Measurements from ENCODE around the gene LENG8.

The LENG8 gene
- total RNA-seq: 101 to 306 reads per million in 2 experiments

DNA sequence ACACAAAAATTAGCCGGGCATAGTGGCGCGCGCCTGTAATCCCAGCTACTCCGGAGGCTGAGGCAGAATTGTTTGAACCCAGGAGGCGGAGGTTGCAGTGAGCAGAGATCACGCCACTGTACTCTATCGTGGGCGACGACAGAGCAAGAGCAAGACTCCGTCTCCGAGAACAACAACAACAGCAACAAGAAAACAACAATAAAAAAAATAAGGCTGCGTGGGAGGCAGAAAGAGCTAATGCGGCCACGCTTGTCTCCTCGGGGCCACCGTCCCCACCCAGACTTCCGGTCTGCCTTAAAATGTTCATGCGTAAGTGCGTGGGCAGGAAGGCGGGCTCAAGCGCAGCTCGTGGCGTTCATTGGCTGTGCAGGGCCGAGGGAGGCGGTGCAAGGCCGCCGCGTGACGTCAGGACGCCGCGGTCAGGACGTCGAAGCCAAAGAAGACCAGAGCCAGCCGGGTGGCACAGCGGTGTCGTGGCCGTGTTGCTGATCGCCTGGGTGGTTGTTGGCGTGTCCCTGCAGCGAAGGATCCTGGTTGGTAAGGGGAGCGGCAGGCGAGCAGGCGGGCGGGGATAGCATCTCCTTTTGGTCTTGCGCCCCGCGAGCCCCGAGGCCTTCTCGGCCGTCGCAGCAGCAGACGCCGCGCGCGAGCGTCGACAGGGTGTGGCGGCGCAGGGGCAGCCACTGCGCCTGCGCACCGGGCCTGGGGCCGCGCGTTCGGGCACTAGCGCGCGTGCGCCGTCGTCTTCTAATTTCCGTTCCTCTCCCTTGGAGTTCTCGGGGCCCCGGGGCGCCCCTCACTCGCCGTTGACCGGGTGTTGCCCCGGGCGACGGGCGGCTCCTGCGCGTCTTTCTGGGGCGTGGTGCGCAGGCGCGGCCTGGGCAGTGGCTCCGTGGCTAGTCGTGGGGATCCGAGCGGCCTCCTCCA is at the start of gene LENG8:
LENG8 (plus strand) TSS at position 426 of the 927 bp plus-strand sequence. CDS start 2,146 bp downstream, outside the sequence.
- DNase-seq (ENCODE audit: low read depth): peak; percentile 96

DNA sequence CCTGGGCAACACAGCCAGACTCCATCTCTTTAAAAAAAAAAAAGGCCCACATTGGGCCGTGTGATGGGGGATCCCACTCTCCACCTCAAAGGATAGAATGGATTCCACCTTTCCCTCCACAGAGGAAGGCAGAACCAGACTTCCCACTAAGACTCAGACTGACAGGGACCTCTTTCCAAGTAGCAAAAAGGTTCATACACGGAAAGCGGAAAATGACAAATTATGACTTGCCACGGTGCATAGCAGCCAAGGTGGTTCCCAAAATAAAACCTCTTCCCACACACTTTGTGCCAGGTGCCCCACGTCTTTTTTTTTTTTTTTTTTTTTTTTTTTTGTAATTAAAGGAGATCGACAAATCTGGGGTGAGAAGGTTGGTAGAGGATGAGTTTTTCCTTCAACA is 48.1 kb upstream of the LENG8 start:
- DNase-seq (ENCODE audit: low read depth): no peak

DNA sequence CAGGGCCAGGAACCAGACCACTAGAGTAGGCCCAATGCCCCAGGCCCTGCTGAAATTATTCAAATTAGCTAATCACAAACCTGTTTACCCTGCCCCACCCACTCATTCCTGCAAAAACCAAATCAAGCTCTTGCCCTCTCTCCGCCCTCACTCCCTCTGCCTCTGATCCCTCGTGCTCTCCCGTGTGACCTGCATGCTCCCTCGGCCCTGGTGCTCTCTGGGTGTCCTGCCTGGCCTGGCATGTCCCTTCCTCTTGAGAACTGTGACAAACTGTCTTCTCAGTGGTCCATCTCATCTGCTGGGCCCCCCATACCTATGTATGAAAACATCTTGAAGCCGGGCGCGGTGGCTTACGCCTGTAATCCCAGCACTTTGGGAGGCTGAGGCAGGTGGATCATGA is 45.9 kb upstream of the LENG8 start:
- no peak for DNase-seq (ENCODE audit: low read depth)

DNA sequence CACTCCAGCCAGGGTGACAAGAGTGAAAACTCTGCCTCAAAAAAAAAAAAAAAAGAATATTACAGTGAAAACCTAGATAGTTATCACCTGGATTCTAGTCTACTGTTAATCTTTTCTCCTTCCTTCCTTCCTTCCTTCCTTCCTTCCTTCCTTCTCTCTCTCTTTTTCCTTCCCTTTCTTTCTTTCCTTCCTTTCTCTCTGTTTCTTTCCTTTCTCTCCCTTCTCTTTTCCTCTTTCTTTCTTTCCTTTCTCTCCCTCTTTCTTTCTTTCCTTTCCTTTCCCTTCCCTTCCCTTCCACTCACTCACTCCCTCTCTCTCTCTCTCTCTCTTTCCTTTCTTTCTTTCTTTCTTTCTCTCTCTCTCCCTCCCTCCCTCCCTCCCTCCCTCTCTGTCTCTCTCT is 43.4 kb upstream of the LENG8 start:
- no peak for DNase-seq (ENCODE audit: low read depth)

DNA sequence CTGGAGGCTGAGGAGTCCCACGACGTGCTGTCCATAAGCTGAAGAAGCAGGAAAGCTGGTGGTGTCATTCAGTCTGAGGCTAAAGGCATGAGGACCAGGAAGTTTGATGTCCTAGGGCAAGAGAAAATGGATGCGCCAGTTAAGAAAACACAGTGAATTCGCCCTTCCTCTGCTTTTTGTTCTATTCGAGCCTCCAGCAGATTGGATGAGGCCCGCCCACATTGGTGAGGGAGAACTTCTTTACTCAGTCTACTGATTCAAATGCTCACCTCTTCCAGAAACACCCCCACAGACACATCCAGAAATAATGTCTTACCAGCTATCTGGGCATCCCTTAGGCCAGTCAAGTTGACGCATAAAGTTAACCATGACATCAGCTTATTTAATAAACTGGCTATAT is 41.2 kb upstream of the LENG8 start:
- no peak for DNase-seq (ENCODE audit: low read depth)

DNA sequence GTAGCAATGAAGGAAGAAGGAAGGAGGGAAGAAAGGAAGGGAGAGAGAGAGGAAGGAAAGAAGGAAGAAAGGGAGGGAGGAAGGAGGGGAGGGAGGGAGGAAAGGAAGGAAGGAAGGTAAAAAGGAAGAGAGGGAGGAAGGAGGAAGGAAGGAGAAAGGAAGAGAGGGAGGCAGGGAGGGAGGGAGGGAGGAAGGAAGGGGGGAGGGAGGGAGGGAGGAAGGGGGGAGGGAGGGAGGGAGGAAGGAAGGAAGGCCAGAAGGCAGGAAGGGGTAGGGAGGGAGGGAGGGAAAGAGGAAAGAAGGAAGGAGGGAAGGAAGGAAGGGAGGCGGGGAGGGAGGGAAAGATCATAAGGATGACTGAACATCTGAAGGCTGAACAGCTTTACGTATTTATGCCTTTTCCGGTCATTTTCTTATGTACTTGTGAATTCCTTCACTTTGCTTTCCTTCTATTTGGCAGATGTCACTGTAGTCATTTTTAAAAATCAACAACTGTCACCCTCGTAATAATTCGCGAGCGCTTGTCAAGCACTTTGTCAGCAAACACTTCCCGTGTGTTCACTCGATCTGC is 40.5 kb upstream of the LENG8 start:
- no peak for DNase-seq (ENCODE audit: low read depth)

DNA sequence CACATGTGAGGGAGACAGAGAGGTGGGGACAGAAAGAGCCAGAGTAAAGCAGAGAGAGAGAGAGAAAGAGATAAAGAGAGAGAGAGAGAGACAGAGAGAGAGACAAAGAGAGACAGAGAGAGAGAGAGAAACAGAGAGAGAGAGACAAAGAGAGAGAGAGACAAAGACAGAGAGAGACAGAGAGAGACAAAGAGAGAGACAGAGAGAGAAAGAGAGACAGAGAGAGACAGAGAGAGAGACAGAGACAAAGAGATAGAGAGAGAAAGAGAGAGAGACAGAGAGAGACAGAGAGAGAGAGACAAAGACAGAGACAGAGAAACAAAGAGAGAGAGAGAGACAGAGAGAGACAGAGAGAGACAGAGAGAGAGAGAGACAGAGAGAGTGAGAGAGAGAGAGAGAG is 38.0 kb upstream of the LENG8 start:
- no peak for DNase-seq (ENCODE audit: low read depth)

DNA sequence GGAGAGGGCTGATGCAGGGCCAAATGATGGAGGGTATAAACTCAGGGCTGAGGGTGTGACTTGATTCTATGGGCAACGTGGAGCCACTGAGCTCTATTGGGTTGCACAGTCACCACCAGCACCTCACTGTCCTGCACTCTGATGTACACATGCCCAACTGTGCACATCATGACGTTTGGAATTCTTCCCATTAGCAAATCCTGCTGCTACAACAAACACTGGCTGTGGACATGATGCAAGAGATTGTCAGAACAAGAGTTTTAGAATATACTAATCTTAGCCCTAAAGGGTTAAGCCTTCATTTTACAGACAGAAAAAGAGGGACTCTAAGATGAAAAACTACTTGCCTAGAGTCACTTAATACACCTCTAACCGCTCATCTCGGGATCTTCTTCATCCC is 36.1 kb upstream of the LENG8 start:
- DNase-seq (ENCODE audit: low read depth): no peak

DNA sequence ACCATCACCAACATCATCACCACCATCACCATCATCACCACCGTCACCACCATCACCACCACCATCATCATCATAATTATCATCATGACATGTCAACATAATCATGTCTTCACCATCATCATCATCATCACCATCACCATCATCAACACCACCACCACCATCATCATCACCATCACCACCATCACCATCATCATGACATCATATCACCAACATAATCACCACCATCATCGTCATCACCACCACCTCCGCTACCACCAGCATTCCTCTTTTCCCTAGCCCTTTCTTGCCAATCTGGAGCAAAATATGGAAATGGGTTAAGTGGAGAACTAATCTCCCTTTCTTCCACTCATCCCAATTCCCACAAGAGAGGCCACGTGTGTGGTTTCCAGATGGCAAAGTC is 34.8 kb upstream of the LENG8 start:
- DNase-seq (ENCODE audit: low read depth): no peak

DNA sequence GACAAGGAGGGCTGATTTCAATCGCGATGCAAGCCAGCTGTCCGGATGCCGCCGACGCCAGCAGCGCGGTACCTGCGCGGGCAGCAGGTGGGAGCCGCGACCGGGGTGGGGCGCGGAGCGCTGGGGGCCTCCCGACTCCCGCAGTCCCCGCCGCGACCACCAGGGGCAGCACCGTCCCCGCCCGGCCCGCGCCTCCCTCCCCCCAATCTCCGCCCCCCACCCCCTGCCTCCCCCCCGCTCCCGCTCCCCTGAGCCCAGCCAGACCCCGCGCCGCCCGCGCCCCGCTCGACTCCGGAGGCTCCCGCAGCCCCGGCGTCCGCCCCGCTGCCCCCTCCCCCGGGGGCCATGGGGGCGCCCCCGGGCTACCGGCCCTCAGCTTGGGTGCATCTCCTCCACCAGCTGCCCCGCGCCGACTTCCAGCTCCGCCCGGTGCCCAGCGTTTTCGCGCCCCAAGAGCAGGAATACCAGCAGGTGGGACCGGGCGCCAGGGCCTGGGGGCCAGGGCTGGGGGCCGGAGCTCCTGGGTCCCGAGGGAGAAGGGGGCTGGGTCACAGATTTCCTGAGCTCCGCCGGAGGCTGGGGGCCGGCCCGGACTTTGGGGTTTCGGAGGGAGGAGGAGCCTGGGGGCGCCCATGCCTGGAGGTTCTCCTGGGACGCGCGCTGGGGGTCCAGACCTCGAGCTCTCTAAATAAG is 33.6 kb upstream of the LENG8 start, which contains the start of gene TTYH1:
TTYH1 (plus strand) TSS at position 257 of the 693 bp plus-strand sequence; CDS start at position 346, 89 bp downstream.
- peak; percentile 14 for DNase-seq (ENCODE audit: low read depth)

DNA sequence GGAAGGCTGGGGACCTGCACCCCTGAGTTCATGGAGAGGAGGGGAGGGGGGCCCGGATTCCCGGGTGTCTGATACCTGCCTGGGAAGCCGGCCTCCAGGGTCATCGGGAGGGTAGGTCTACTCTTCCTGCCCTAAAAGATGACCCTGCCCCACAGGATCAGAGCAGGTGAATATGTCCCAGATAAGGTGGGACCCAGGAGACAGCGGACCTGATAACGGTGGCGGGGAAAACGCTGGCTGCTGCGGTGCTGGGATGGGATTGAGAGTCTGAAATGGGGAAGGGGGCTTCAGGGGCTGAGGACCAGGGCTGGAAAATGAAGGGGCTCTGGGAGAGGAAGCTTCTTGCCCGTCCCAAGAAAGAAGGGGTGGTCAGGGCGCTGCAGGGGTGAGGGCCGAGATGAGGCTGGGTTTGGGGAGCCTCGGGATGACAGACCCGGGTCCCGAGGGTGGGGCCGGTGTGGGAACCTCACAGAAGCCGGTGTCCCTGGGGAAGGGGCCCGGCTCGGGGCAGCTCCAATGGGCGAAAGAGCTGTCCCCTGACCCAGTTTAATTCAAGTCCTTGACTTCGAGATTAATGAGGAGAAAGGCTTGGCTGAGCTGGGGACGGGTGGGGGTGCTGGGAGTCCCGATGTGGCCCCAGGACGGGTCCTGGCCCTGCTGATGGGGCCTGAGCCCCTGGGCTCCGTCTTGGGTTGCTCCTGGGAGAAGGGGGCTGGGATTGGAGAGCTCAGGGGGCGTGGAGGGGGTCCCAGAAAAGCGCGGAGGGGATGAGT is 32.9 kb upstream of the LENG8 start:
- DNase-seq (ENCODE audit: low read depth): no peak

DNA sequence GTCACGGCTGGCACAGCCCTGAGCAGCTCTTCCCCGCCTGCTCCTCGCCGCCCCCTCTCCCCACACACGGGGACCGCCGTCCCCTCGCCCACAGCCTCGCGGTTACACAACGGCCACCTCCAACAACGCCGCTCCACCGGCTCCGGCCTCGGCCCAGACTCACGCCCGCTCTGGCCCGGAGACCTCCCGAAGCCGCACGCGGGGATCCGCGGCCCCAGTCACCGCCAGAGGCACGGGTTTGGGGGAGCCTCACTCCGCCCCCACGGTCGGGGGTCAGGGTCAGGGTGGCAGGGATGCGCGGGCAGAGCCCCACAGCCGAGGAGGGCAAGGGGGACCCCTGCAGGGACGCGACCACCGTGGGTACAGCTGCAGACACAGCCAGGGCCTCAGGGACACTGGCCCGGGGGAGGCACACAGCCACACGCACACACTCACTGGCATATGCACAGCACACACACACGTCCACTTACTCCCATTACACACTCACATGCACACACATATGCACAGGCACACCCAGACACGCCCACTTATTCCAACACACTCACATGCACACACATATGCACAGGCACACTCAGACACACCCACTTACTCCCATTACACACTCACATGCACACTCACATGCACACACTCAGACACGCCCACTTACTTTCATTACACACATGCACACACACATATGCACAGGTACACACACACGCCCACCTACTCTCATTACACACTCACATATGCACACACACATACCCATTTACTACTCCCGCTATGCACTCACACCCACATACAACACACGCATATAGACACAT is 32.1 kb upstream of the LENG8 start:
- DNase-seq (ENCODE audit: low read depth): no peak

DNA sequence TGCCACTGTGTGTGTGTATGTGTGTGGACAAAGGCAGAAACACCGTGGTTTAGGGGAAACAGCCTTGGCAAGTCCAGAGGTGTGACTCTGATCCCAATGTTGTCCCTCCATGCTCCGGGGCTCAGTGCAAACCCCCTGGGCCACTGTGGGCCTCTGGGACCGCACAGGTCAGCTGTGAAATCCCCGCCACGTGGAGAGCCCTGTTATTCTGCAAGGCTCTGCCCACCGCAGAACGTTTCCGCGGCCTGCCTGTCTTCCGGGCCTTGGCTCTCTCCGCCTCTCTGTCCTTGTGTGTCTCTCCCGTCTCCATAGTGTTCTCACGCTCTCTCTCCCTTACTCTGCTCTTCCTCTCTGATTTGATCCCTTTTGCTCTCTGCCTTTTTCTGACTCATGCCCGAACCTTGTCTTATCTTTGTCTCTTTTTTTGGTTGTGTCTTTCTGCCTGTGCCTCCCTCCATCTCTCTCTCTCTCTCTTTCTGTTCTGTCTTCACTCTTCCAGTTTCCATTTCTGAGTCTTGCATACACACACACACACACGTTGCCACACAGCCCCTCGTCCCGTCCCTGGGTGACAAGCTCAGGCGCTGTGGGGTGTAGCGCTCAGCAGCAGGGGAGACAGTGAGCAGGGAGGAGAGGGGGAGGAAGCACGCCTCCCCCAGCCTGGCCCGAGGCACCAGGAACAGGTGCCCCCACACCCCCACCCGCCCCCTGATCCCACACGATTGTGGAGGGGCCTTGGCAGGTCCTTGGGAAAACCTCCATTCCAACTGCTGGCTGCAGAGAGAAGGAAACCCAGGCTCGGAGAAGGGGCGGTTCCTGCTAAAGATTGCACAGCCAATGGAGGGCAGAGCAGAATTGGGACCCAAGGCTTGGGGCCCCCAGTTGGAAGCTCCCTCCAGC is 30.7 kb upstream of the LENG8 start:
- no peak for DNase-seq (ENCODE audit: low read depth)

DNA sequence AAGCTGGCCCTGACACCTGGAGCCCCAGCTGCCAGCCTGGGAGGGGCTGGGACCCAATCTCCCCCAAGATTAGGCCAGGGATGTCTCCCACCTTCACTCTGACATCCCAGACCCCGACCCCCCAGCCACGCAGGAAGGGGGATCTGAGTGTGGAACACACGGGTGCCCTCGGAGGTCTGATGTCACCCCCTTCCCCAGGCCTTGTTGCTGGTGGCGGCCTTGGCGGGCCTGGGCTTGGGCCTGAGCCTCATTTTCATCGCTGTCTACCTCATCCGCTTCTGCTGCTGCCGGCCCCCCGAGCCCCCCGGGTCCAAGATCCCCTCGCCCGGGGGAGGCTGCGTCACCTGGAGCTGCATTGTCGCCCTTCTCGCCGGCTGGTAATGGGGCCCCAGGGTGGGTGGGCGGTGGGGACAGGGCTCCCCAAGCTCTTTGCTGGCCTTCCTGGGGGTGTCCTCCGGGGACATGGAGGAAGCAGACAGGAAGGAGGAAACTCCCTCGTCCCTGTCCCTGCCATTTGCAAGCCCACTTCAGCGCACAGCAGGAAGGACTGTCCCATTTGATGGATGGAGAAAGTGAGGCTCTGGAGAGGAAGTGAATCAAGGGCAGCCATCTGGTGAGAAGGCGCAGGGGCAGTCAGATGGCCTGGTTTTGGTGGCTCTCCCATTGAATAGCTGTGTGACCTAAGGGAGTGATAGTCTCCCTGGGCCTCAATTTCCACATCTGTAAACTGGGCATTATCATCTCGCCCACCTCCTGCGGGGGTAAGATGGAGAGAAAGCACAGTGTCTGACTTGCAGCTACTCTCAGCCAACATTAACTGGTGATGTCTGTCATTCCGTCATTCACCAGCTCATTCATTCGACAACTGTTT is 29.8 kb upstream of the LENG8 start:
- no peak for DNase-seq (ENCODE audit: low read depth)

DNA sequence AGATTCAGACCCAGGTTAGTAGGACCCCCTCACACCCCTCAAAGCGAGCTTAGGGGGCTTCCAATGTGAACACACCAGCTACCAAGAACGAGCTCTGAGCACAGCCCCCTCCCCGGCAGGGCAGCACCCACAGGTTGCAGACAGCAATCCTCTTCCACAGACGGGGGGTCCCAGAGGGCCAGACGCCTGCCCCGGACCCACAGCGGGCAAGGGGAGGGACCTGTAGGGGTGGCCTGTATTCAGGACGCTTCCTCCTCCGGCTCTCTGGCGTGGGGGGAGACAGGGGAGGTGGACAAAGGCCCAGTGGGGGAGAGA is 29.0 kb upstream of the LENG8 start:
- no peak for DNase-seq (ENCODE audit: low read depth)

DNA sequence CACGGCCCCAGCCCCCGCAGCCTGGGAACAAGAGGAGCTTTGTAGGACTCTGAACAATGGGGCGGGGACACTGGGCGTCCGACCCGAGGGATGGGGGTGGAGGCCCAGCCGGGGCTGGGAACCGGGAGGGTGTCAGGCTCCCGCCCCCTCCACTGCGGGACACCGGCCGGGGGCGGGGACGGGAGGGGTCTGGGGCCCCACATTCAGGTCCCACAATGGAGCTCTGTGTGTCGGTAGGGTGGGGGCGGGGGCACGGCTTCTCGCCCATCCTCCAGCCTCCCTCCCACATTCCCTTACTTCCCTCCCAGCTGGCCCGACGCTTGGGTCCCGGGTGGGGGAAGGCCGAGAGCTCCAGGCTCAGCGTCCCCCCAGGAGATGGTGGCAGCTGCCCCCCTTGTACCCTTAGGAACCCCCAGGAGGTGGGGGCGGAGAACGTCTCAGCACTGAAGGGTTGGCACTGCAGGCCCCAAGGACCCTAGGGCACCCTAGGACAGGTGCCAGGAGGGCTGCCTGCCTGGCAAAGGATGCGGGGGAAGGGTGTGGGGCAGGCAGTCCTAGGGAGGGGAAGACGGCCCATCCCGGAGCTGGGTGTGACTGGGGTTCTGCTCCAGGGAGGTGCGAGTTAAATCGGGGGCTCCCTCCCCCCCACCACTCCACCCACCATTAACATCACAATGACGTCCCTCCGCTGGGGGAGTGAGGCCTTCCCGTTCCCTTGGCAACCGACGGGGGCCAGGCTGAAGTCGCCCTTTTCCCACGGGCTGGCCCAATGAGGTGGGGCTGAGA is 28.4 kb upstream of the LENG8 start:
- no peak for DNase-seq (ENCODE audit: low read depth)

DNA sequence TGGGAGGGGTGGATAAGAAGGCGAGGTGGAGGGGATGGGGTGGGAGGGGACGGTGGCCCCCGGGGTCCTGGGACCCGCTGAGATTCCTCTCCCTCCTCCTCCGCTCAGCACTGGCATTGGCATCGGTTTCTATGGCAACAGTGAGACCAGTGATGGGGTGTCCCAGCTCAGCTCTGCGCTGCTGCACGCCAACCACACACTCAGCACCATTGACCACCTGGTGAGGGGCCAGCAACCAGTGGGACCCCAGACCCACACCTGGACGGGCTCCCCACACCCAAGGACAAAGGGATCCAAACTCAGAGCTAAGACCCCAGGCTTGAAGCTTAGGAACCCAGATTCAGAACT is 27.9 kb upstream of the LENG8 start:
- no peak for DNase-seq (ENCODE audit: low read depth)

DNA sequence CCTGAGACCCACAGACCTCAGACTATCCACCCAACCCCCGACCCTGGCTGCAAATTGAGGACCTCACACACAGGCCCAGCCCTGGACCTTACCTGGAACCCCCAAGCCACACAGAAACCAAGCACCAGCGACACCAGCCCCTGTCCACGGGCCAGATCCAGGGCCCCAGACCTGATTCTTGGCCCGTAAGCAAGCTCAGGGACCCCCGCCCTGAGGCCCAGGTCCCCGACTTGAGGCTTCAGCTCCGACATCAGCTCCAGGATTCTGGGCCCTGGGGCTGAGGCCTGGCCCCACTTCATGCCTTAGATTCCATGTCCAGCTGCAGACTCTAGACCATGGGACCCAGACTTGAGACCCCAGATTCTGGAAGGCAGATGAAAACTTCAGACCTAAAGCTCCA is 27.5 kb upstream of the LENG8 start:
- no peak for DNase-seq (ENCODE audit: low read depth)

DNA sequence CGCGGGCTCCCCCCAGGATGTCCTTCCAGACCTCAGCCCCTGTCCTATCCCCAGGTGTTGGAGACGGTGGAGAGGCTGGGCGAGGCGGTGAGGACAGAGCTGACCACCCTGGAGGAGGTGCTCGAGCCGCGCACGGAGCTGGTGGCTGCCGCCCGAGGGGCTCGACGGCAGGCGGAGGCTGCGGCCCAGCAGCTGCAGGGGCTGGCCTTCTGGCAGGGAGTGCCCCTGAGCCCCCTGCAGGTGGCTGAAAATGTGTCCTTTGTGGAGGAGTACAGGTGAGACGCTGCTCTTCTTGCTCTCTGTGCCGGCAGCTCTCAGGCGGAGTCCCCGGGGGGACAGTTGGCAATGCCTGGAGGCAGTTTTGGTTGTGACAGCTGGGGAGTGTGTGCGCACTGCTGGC is 26.9 kb upstream of the LENG8 start:
- DNase-seq (ENCODE audit: low read depth): no peak

All from T follicular helper cell (primary cell).